Fibroblast of skin of right biceps (primary cell): ENCODE results near the gene ZNF496.
A peak's percentile ranks its signal among the peaks of the same experiment; 100 is the strongest.
"Not testable (repeated sequence)": the region's sequence is repeated elsewhere in the genome, so short reads cannot be mapped to it uniquely, and the experiment has no call there.

Source experiments
- DNase-seq: peaks from one replicate; pipeline ENCODE4 v3.0.0-alpha.2; 2013

ZNF496 gene

DNA sequence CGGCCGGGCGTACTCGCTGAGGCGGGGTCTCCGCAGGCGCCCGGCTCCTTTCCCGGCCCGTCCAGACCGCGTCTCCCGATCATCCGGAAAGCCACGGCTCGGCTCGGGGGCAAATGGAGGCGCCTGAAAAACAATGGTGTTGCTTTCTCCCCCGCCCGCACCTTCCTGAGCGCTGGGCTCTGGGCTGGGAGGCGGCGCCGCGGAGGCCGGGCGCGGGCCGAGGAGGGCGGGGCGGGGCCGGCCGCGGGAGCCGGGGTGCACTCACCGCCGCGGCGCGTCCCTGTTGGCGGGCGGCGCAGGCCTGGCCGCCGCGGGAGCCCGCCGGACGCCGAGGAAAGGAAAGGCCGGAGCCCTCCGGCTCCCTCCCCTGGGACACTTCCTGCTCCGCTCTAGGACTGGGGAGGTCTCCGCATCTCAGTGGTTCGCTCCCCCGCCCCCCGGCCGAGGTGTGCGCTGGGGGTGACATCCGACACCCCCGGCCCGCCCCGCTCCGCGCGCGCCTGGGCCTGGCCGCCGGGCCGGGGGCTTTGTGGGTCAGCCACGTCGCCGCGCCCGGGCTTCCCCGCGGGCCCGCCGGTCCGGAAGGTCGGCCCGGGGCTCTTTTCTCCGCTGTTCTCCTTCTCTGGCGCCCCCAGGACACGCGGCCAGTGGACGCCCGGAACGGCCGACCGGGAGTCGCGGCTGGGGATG is at the start of gene ZNF496:
ZNF496 (minus strand) TSS at position 343 of the 690 bp plus-strand sequence. CDS start 2,289 bp downstream, outside the sequence.
- DNase-seq = peak; percentile 90

DNA sequence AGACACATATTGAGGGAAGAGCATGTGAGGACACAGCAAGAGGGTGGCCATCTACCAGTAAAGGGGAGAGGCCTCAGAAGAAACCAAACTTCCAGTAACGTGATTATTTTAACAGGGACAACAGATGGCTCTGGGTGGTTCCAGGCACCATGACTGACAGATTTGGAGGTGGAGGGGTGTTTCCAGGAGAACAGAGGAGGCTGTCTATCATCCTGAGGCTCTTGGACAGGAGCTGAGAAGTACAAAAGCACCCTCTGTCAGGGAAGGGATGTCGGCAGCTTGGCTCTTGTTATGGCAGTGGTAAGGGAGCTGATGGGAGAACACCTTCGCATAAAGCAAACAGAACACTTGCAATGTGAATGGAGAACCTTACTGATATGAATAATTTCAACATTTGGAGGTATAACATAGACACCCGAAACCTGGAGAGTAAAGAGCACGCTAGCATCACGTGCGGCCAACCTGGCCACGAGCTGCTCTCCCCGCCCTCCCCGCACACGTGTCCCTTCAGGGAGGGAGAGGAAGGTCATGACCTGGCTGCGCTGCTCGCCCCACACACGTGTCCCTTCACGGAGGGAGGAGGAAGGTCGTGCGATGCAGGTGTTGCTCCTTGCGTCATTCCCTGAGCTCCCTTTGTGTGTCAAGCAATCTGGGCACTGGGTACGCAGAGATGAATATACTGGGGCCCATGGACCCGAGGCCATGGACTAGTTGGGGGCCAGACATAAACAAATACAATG is 46.8 kb upstream of the ZNF496 start:
- no peak for DNase-seq

DNA sequence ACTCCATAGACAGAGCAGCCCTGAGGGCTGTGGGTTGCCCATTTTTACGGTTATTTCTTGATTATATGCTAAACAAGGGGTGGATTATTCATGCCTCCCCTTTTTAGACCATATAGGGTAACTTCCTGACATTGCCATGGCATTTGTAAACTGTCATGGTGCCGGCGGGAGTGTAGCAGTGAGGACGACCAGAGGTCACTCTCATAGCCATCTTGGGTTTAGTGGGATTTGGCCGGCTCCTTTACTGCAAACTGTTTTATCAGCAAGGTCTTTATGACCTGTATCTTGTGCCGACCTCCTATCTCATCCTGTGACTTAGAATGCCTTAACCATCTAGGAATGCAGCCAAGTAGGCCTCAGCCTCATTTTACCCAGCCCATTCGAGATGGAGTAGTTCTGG is 46.0 kb upstream of the ZNF496 start:
- DNase-seq = not testable (repeated sequence)

DNA sequence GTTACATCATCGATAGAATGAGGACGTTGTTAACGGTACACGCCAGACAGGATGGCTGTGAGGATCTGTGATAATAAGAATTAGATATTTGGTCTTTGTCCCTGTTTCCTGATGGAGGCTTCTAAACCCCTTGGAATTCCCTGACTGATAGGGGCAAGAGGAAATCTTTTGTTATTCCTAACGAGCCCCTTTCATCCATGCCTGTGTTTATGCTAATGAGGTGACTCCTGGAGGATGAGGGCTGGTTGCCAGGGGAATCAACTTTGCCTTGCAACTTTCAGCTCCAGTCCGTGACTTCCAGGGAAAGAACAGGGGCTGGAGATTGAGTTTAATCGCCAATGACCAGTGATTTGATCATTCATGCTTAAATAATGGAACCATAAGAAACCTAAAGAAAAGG is 45.0 kb upstream of the ZNF496 start:
- DNase-seq = no peak

DNA sequence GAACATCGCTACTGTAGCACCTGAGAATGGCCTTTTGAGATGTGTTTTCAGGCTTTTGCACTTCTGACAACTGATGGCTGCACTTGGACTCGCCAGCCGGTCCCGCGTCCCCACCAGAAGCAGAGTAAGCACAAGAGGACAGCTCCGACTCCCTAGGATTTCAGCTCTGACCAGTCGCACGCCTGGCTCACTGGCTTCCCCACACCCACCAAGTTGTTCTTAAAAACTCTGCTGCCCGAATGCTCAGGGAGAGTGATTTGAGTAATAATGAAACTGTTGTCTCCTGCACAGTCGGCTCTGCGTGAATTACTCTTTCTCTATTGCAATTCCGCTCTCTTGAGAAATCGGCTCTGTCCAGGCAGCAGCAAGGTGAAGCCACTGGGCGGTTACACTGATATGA is 44.1 kb upstream of the ZNF496 start:
- no peak for DNase-seq

DNA sequence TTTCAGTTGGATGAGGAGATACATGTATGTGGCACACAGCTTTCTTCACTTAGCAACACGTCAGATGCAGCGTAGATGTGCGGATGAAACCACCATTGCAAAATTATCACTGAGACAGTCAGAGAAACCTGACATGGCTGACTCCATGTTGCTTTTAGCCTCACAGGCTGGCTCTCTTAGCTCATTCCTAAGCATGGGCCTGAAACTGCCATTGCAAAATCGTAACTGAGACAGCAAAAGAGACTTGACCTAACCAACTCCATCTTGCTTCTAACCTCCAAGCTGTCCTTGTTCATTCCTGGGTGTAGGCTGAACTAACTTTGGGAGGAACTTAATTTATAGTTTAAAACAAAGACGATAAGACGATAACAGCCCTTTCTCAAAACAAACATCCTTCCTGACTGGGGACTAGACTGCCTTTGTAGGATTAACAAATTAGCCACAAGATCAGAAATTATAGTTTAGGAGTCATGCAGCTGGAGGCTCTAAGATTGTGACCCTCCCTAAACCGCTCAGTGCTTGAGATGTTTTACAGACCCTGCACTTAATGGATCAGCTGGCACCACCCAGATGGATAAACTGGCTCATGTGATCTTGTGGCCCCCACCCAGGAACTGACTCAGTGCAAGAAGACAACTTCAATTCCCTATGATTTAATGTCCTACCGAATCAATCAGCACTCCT is 43.1 kb upstream of the ZNF496 start:
- not testable (repeated sequence) for DNase-seq

DNA sequence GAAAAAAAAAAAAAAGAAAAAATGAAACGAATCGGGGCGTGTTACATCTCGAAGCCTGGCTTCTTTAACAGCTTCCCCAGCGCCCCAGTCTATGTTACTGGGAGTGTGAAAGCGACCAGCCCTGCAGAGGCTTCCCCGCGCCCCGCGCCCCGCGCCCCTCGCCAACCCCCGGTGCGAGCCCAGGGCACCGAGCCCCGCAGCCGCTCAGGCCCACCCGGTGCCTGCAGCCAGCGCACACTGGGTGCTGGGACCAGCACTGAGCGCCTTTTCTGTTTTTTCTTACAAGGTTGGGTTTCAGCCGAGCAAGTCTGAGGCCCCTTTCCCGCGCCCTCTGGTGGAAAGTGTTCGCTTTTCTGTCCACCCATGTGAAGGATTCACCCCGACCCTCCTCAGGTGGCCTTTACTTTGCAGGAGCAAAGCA is 42.1 kb upstream of the ZNF496 start:
- peak; percentile 38 for DNase-seq

DNA sequence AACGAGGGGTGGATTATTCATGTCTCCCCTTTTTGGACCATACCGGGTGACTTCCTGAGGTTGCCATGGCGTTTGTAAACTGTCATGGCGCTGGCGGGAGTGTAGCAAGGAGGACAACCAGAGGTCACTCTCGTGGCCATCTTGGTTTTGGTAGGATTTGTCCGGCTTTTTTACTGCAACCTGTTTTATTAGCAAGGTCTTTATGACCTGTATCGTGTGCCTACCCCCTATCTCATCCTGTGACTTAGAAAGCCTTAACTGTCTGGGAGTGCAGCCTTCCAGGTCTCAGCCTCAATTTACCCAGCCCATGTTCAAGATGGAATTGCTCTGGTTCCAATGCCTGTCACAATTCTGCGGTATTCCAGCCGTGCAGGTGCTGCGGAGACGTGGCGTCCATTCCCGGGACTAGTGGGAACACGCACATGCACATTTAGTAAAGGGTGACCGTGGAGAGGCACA is 40.2 kb upstream of the ZNF496 start:
- DNase-seq = no peak

DNA sequence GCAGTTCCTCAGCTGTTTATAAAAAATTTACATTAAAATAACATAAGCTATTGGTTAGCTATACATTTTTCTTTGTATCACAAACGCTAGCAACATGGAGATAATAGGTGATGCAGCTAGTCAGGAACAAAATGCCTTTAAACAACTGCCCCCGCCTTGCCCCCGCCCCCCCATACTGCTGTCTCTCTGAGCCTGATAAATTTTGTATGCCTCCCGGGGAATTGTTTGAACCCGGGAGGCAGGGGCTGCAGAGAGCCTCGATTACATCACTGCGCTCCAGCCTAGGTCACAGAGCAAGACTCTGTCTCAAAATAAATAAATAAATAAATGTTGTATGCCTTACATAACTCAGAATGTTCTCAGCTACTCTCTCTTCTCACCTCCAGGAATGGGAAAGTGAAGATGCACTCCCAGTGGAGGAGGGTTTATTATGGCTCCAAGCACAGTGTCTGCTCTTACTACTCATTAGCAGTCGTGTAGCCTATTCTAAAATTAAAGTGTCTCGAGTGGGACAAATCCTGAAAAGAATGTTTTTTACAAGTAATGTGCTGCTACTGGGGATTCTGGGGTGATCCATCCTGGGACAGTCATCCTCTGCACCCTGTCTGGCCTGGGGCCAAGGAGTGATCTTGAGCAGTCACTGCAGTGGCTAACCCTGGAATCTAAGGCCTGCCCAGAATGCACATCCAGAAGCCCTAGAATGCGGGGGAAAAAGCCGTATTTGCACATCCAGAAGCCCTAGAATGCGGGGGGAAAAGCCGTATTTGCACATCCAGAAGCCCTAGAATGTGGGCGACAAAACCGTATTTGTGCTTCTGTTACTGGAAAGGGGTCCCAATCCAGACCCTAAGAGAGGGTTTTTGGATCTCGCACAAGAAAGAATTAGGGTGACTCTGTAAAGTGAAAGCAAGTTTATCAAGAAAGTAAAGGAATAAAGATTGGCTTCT is 39.4 kb upstream of the ZNF496 start:
- DNase-seq = peak; percentile 40

DNA sequence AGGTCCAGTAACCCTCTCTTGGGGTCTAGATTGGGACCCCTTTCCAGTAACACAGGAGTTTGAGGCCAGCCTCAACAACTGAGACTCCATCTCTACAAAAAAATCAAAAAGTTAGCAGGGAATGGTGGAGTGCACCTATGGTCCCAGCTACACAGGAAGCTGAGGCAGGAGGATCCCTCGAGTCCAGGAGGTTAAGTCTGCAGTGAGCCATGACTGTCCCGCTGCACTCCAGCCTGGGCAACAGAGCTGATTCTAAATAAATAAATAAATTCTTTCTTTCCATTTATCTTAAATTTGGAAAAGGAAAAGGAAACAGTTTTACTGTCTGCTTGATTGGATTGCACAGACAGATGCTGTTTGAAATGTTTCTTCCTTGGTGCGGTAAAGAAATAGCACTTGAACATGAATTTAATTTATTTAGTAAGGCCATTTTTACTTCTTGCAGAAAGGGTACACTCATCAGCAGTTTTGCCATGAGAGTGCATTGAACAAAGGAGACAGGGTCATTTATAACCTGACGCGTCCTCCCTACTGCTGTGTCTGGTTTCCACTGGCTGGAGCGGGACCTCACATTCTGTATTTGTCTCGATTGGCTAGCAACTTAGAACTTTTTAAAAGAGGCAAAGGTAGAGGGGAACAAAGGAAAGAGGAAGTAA is 37.0 kb upstream of the ZNF496 start:
- DNase-seq = no peak

DNA sequence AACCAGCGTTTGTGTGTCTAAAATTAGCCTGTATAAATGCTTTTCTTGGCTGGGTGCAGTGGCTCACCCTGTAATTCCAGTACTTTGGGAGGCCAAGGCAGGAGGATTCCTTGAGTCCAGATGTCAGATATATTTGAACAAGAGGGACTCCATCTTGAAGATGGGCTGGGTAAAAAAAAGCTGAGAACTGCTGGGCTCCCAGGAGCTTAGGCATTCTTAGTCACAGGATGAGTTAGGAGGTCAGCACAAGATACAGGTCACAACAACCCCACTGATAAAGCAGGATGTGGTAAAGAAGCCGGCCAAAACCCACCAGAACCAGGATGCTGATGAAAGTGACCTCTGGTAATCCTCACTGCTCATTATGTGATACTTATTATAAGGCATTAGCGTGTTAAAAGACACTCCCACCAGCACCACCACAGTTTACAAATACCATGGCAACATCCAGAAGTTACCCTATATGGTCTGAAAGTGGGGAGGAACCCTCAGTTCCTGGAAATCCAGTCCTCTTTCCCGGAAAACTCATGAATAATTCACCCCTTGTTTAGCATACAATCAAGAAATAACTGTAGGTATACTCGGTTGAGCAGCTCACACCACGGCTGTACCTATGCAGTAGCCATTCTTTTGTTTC is 36.2 kb upstream of the ZNF496 start:
- DNase-seq = peak; percentile 43

DNA sequence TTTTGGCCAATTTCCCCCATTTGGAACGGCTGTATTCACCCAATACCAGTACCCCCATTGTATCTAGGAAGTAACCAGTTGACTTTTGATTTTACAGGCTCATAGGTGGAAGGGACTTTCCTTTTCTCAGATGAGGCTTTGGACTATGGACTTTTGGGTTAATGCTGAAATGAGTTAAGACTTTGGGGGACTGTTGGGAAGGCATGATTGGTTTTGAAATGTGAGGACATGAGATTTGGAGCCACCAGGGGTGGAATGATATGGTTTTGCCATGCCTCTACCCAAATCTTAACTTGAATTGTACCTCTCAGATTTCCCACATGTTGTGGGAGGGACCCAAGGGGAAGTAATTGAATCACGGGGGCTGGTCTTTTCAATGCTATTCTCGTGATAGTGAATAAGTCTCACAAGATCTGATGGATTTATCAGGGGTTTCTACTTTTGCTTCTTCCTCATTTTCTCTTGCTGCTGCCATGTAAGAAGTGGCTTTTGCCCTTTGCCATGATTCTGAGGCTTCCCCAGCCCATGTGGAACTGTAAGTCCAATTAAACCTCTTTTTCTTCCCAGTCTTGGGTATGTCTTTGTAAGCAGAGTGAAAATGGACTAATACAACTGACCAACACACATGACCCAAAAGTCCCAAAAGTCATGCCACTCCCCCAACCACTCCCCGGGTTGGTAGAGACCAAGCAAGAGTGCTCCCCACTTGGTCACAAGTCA is 35.4 kb upstream of the ZNF496 start:
- no peak for DNase-seq

DNA sequence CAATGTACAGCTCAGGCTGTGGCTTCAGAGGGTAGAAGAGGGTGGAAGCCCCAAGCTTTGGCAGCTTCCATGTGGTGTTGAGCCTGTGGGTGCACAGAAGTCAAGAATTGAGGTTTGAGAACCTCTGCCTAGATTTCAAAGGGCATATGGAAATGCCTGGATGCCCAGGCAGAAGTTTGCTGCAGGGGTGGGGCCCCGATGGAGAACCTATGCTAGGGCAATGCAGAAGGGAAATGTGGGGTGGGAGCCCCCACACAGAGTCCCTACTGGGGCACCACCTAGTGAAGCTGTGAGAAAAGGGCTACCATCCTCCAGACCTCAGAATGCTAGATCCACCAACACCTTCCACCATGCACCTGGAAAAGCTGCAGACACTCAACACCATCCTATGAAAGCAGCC is 34.7 kb upstream of the ZNF496 start:
- DNase-seq = not testable (repeated sequence)

DNA sequence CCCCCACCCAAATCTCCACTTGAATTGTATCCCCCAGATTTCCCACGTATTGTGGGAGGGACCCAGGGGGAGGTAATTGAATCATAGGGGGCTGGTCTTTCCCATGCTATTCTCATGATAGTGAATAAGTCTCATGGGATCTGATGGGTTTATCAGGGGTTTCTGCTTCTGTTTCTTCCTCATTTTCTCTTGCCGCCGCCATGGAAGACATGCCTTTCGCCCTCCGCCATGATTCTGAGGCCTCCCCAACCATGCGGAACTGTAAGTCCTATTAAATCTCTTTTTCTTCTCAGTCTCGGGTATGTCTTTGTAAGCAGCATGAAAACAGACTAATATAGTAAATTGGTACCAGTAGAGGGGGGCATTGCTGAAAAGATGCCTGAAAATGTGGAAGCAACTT is 33.4 kb upstream of the ZNF496 start:
- DNase-seq = no peak

DNA sequence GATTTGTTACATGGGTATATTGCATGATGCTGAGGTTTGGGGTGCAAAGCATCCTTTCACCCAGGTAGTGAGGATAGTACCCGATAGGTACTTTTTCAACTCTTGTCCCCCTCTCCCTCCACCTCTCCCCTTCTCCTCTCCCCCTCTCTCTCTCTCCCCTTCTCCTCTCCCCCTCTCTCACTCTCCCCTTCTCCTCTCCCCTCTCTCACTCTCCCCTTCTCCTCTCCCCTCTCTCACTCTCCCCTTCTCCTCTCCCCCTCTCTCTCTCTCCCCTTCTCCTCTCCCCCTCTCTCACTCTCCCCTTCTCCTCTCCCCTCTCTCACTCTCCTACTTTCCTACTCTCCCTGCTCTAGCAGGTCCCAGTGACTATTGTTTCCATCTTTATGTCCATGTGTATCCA is 31.3 kb upstream of the ZNF496 start:
- not testable (repeated sequence) for DNase-seq

DNA sequence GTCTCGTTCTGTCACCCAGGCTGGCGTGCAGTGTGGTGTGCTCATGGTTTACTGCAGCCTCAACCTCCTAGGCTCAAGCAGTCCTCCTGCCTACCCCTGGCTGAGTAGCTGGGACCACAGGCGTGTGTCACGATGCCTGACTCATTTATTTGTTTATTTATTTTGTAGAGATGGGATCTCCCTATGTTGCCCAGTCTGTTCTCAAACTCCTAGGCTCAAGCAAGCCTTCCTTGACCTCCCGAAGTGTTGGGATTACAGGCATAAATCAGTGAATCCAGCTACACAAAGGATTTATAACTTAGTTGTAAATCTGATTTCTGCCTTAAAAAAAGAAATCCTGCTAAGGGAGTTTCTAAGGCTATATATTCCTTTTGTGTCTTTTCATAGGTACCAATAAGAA is 30.5 kb upstream of the ZNF496 start:
- DNase-seq = no peak

DNA sequence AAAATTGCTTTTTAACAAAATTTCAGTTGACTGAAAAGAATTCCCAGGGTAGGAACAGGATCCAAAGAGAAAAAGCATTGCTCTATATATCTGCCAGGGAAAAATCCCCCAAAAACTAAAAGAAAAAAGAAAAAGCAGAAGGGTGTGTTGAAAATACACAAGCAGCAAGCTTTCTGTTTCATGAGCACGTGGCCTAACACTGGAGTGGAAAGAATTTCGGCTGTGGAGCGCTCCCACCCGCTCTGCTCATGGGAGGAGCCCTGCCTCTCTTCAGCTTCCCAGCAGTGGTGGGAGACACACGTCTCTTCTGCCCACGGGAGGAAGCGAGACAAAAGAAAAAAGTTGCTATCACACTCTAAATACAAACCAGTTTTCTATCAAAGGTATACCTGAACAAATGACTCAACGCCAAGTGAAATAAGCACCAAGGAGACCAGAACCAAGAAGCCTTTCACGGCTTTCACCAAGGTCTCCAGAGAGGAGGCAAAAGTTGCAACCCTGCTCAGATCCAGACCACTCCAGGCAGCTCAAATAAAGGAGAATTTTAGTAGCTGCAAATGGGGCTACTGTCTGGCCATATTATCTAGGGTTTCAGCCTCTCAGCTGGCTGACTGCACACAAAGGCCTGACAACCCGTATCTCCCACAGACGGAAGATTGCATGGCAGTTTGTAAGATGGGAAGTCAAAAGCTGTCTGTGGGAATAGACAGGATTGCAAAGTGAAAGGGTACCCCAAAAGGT is 29.5 kb upstream of the ZNF496 start:
- no peak for DNase-seq

DNA sequence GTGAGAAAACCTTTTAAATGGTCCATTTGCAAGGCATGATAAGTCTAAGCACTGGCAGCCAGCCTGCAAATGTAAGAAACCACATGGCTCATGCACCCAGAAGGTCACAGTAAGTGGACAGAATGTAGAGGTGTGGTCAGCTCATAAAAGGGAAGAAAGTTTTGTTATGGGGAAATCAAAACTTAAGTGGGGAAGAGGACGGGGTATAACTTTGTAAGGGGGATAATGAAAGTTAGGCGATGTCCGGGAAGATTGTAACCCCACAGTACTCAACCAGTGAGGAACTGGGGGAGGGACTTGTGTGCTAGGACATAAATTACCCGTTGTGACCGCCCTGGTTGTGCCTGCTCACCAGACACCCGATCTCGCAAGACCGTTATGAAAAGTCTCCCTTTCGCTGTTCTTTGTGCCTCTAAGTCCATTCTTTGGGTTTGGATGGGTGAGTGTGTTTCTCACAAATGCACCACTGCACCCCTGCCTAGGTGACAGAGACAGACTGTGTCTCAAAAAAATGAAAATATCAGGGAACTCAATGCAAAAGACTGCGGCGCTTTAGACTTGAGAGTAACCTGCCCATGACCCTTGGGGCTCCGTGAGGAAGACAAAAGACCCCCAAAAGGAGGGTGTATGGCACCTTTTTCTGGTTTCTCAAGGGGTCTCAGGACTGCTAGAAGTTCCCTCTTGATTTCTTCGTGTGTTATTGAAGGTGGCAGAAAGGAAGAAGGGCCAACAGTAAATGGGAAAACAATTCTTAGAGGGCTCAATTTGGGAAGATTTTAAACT is 28.6 kb upstream of the ZNF496 start:
- no peak for DNase-seq

DNA sequence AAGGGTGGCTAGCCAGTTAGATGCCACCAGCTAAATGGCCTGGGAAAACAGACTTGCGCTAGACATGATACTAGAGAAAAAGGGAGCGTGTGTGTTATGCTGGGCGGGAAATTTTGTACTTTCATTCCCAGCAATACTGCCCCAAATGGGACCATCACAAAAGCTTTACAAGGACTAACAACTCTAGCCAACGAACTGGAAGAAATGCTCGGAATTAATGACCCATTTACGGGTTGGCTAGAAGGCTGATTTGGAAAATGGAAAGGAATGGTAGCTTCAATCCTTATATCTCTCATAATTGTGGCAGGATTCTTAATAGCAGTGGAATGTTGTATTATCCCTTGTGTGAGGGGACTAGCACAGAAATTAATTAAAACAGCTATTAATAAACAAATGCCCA is 27.9 kb upstream of the ZNF496 start:
- no peak for DNase-seq
